ENCODE data around the gene TMEM263. TPM values are rescaled to one million over a fixed set of nuclear protein-coding genes. Genes with fewer than 3 reads are reported as not detected.

The TMEM263 gene
- polyA plus RNA-seq, 1 of the 3 experiments (the other 2 are of a cell fraction), result 16.9 TPM

GRCh38 chr12:106906715-106907114 is 49.0 kb upstream of the TMEM263 start:
- no peaks in the 10 kb centered on the region; a peak in 1 of 4 replicates for H3K4me1 ChIP-seq (ENCODE audit: control insufficient read depth in 1 of 2, insufficient read depth in 2 of 2, low read depth in 1 of 2, low read length in 1 of 2)
- DNase-seq, result no peak
- H3K27ac ChIP-seq (ENCODE audit: low read depth in 2 of 2, low read length in 1 of 2), result no peak overlapping the region
- H4K20me1 ChIP-seq (ENCODE audit: insufficient read depth), result no peaks in the 10 kb centered on the region
- no peak overlapping the region for H3K4me2 ChIP-seq
- H3K9ac ChIP-seq, result no peak overlapping the region
- TF ChIP-seq NFIC (IDR thresholded peaks at IDR 0.05; ENCODE audit: borderline replicate concordance) (no peak), YY1 (IDR thresholded peaks at IDR 0.05; ENCODE audit: low read depth) (no peak)
- H2AFZ ChIP-seq (ENCODE audit: low read depth), result no peak overlapping the region
- no peaks in the 10 kb centered on the region for H3K9me2 ChIP-seq
- H3K4me3 ChIP-seq (ENCODE audit: low read depth in 2 of 2, low read length in 1 of 2), result no peak overlapping the region
- H3K36me3 ChIP-seq (replicated peaks in 1 of 2; ENCODE audit: control insufficient read depth in 1 of 2, insufficient read depth in 2 of 2, low read length in 1 of 2), result no peaks in the 10 kb centered on the region
- whole genome bisulfite sequencing (ENCODE audit: low lambda C conversion rate), result 73% methylated on average over 2 of the region's 2 CpGs
- ChIA-PET POLR2A (interaction anchor here (0.6 kb wide), 1 partner anchor 9 kb away, joined by 3 read pairs; no protein-coding TSS in a partner anchor), CTCF (interaction anchor here (1.1 to 12.9 kb wide), 2 partner anchors 14 to 549 kb away, joined by 3 to 88 read pairs; partner anchors contain the start of gene POLR3B)
- no peaks in the 10 kb centered on the region for H3F3A ChIP-seq (replicated peaks; ENCODE audit: insufficient read depth)
- no peaks in the 10 kb centered on the region for H3K27me3 ChIP-seq (ENCODE audit: insufficient read depth)
- no peaks in the 10 kb centered on the region for H3K79me2 ChIP-seq (ENCODE audit: insufficient read depth)
- no peaks in the 10 kb centered on the region for H3K9me3 ChIP-seq

DNA sequence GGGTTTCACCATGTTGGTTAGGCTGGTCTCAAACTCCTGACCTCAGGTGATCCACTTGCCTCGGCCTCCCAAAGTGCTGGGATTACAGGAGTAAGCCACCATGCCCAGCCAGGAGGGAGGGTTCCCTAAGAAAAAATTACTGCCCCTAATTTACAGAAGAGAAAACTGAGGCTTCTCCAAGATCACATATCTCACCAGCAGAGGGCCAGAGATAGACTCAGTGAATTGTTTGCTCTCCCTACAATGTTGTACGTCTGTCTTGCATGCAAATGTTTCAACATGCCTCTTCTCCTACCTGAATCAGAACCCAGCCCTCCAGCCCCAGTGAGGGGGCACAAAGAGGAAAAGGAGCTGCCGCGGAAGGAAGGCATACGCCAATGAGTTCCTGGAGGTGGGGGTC is 48.3 kb upstream of the TMEM263 start:
- Histone ChIP-seq H3K27me3 (ENCODE audit: insufficient read depth) (no peaks in the 10 kb centered on the region), H3K79me2 (ENCODE audit: insufficient read depth) (no peaks in the 10 kb centered on the region), H4K20me1 (ENCODE audit: insufficient read depth) (no peaks in the 10 kb centered on the region), H3K9me3 (no peaks in the 10 kb centered on the region), H3K27ac (ENCODE audit: low read depth in 2 of 2, low read length in 1 of 2) (no peak overlapping the region), H3K4me2 (no peak overlapping the region), H3F3A (replicated peaks; ENCODE audit: insufficient read depth) (no peaks in the 10 kb centered on the region), H3K4me3 (ENCODE audit: low read depth in 2 of 2, low read length in 1 of 2) (no peak overlapping the region), H3K9me2 (no peaks in the 10 kb centered on the region), H3K9ac (no peak overlapping the region), H2AFZ (ENCODE audit: low read depth) (no peak overlapping the region), H3K36me3 (replicated peaks in 1 of 2; ENCODE audit: control insufficient read depth in 1 of 2, insufficient read depth in 2 of 2, low read length in 1 of 2) (no peaks in the 10 kb centered on the region), H3K4me1 (ENCODE audit: control insufficient read depth in 1 of 2, insufficient read depth in 2 of 2, low read depth in 1 of 2, low read length in 1 of 2) (no peaks in the 10 kb centered on the region; a peak in 1 of 4 replicates)
- no peak for DNase-seq
- TF ChIP-seq, protein P1, sequence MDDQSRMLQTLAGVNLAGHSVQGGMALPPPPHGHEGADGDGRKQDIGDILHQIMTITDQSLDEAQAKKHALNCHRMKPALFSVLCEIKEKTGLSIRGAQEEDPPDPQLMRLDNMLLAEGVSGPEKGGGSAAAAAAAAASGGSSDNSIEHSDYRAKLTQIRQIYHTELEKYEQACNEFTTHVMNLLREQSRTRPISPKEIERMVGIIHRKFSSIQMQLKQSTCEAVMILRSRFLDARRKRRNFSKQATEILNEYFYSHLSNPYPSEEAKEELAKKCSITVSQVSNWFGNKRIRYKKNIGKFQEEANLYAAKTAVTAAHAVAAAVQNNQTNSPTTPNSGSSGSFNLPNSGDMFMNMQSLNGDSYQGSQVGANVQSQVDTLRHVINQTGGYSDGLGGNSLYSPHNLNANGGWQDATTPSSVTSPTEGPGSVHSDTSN (IDR thresholded peaks at IDR 0.05), result no peak
- no peak for TF ChIP-seq RFX5 (IDR thresholded peaks at IDR 0.05; ENCODE audit: low read length)
- no peak for TF ChIP-seq GATA2 (CRISPR knock-in tag; IDR thresholded peaks at IDR 0.05)
- no peak for TF ChIP-seq RAD21 (IDR thresholded peaks at IDR 0.05; ENCODE audit: low read length)
- no peak for TF ChIP-seq MXI1 (IDR thresholded peaks at IDR 0.05; ENCODE audit: low read depth, low read length)
- no peak for TF ChIP-seq NFIC (IDR thresholded peaks at IDR 0.05; ENCODE audit: borderline replicate concordance)
- TF ChIP-seq SMC3 (IDR thresholded peaks at IDR 0.05; ENCODE audit: low read depth, low read length), result no peak
- no peak for TF ChIP-seq TCF12 (IDR thresholded peaks at IDR 0.05)
- no peak for TF ChIP-seq TEAD4 (IDR thresholded peaks at IDR 0.05; ENCODE audit: borderline replicate concordance, insufficient read depth)
- TF ChIP-seq, protein P2, sequence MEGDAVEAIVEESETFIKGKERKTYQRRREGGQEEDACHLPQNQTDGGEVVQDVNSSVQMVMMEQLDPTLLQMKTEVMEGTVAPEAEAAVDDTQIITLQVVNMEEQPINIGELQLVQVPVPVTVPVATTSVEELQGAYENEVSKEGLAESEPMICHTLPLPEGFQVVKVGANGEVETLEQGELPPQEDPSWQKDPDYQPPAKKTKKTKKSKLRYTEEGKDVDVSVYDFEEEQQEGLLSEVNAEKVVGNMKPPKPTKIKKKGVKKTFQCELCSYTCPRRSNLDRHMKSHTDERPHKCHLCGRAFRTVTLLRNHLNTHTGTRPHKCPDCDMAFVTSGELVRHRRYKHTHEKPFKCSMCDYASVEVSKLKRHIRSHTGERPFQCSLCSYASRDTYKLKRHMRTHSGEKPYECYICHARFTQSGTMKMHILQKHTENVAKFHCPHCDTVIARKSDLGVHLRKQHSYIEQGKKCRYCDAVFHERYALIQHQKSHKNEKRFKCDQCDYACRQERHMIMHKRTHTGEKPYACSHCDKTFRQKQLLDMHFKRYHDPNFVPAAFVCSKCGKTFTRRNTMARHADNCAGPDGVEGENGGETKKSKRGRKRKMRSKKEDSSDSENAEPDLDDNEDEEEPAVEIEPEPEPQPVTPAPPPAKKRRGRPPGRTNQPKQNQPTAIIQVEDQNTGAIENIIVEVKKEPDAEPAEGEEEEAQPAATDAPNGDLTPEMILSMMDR (IDR thresholded peaks at IDR 0.05), result no peak; the same call in 1 of the 2 replicates
- TF ChIP-seq MAX (IDR thresholded peaks at IDR 0.05; ENCODE audit: low read depth), result no peak
- TF ChIP-seq CHD2 (IDR thresholded peaks at IDR 0.05; ENCODE audit: low read length, partially characterized antibody), result no peak
- no peak for TF ChIP-seq FOXJ3 (CRISPR knock-in tag; IDR thresholded peaks at IDR 0.05)
- TF ChIP-seq POLR2AphosphoS5 (IDR thresholded peaks at IDR 0.05; ENCODE audit: low read depth, low read length), result no peak
- WGBS (ENCODE audit: low lambda C conversion rate), result 69% methylated on average over 5 of the region's 5 CpGs
- POLR2A ChIA-PET, result interaction anchor here (0.7 kb wide), 1 partner anchor 60 kb away, joined by 3 read pairs; no protein-coding TSS in a partner anchor
- CTCF ChIA-PET, result interaction anchor here (12.9 kb wide), 1 partner anchor 13 kb away, joined by 88 read pairs; no protein-coding TSS in a partner anchor
